IMR-90 (cell line): ENCODE data around the gene AKAP13.

Experiments
- CEBPB ChIP-seq: IDR thresholded peaks from 2 replicates; pipeline ENCODE4 v1.6.1; 2012; ENCODE audit warnings: low read depth, low read length, improper control_type of control experiment
- CHD1 ChIP-seq: IDR thresholded peaks from 2 replicates; pipeline ENCODE4 v1.6.1; 2012; ENCODE audit warnings: low read depth, low read length, improper control_type of control experiment
- CTCF ChIP-seq: conservative IDR thresholded peaks from 2 replicates; pipeline ENCODE4 v1.5.1; 2012; ENCODE audit warnings: mild to moderate bottlenecking, low read depth, low read length, improper control_type of control experiment
- FOS ChIP-seq: fragments of 150-350 bp; IDR thresholded peaks from 2 replicates; pipeline ENCODE4 v1.6.1; 2016; ENCODE audit warnings: low read depth, low read length
- MAZ ChIP-seq: IDR thresholded peaks from 2 replicates; pipeline ENCODE4 v1.6.1; 2012; ENCODE audit warnings: low read depth, mild to moderate bottlenecking, low read length, improper control_type of control experiment, moderate library complexity, borderline replicate concordance
- POLR2A ChIP-seq: IDR thresholded peaks from 2 replicates; pipeline ENCODE4 v1.6.1; 2012; ENCODE audit warnings: mild to moderate bottlenecking, low read depth, low read length
- RAD21 ChIP-seq: IDR thresholded peaks from 2 replicates; pipeline ENCODE4 v1.6.1; 2012; ENCODE audit warnings: low read length, improper control_type of control experiment
- RCOR1 ChIP-seq: IDR thresholded peaks from 2 replicates; pipeline ENCODE4 v1.6.1; 2012; ENCODE audit warnings: mild to moderate bottlenecking, low read length, improper control_type of control experiment; ENCODE audit not compliant: insufficient replicate concordance
- RFX5 ChIP-seq: IDR thresholded peaks from 2 replicates; pipeline ENCODE4 v1.8.0; 2012; ENCODE audit warnings: low read depth, mild to moderate bottlenecking, low read length, moderate library complexity
- USF2 ChIP-seq: fragments of 150-350 bp; IDR thresholded peaks from 2 replicates; pipeline ENCODE4 v1.6.1; 2017; ENCODE audit warnings: mild to moderate bottlenecking, antibody characterized with exemption, low read length, low read depth

- TF ChIP-seq CTCF (0 out of 2 replicates have a peak, but pooled peaks have one; percentile 1), POLR2A (no peak), RFX5 (no peak), MAZ (no peak), CEBPB (no peak), USF2 (no peak), FOS (no peak), RAD21 (no peak), CHD1 (no peak), RCOR1 (no peak)
Measured at GRCh38 chr15:85443593-85444087, 63.2 kb downstream of the AKAP13 start.
